HG03571 (cell line): ENCODE data around the gene CCDC187.

Source experiments
- ATAC-seq: cut with Tn5 transposase; IDR thresholded peaks from one replicate; pipeline ENCODE4 v1.9.1; 2021; ENCODE audit not compliant: unreplicated experiment

CCDC187 gene

DNA sequence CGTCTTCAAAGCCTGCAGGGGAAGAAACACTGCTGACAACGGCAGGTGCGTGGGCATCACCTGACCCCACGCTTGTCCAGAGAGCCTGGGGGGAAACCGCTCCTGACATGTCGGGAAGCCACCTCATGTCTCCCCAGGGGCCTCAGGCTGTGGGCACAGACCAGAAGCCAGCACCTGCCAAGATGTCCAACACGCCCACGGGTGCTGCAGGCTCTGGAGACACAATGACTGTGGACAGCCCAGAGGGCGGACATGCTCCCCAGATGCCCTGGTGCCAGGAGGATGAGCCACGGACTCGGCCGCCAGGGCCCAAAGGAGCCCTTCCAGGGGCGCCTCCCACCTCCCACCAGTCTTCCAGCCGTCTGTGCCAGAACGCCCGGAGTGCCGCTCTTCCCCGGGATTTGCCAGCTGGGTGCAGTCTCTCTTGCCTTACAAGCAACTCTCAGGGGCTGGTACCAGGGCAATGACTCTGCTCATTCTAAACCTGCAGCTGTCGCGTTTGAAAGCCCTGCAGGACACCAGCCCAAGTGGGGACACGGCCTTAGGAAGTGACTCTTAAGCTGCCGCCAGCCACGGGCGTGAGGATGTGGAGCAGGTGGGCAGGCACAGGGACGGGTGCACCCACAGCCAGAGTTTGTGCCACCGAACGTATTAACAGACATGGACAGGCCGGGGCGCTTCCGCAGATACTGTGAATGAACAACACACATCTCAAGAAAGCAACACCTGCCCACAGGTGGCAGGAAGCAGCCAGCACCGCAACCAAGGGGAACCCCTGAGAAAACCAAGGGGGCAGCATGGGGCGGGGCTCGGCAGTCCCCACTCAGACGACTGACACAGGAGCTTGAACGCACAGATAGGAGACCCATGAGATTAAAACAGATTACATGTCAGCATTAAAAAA, 92.2 kb downstream of the CCDC187 start:
- no peak for ATAC-seq

DNA sequence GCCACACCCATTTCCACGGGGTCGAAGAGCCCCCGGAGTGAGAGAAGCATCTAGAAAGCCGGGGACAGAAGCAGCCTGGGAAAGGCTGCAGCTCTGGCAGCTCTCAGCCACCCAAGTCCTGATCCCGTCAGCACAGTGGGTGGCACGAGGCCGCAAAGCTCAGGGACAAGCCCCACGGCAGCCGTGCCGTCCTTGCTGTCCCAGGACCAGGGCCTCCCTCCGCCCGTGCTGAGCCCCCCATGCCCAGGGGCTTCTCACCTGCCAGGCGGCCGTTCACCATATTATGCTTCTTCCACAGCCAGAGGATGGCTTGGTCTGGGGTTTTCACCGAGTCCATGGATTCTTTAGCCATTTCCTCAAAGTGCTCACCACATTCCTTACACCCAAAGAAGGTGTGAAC, 92.9 kb downstream of the CCDC187 start:
- ATAC-seq, result no peak

DNA sequence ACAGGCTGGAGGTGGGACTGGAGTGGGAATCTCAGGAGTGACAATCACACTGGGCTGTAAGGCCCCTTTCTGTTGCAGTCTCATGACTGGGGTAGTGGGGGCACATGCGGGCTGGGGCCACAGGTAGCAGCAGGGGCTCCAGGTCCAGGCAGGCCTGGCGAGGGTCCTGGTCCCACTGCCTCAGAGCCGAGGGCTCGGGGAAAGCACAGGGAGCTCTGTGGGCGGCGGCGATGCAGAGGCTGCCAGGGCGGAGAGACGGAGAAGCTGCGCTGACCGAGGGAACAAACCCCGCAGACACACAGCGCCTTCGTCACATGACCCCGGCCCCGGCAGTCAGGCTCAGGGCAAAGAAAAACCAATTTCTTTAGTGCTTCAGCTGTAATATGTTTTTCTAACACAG, 93.6 kb downstream of the CCDC187 start:
- no peak for ATAC-seq

DNA sequence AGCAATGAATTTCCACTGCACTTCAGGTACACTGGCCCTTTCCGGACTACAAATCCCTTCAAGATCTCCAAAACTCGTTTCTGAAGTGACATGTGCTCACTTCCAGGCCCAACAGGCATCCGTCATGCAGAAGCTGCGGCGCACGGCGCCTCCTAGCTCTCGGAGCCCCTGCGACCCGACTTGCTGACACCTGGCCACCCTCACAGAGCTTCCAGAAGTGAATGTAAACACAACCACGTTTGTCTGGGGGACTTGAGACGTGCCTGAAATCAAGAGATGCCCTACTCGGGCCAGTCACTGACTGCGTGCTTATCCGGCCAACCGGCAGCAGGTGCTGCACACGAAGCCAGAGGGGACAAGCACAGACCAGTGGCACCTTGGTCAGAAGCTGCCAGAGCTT, 94.1 kb downstream of the CCDC187 start:
- ATAC-seq, result no peak

DNA sequence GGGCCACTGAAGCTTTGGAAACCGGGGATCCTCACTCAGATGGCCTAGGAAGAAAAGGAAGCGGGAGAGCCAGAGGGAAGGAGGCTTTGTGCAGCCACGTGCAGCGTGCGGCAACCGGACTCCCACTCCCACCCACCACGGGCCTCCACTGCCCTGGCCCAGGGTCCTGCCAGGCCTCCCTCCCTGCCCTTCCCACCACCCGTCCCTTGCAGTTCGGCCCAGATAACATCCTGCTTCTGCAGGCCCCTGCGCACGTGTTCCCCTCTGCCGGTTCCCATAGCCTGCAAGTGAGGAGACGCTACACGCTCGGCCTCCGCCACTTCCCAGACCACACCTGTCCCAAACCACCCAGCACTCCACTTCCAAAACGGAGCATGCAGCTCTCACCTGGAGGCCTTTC, 94.7 kb downstream of the CCDC187 start:
- no peak for ATAC-seq

DNA sequence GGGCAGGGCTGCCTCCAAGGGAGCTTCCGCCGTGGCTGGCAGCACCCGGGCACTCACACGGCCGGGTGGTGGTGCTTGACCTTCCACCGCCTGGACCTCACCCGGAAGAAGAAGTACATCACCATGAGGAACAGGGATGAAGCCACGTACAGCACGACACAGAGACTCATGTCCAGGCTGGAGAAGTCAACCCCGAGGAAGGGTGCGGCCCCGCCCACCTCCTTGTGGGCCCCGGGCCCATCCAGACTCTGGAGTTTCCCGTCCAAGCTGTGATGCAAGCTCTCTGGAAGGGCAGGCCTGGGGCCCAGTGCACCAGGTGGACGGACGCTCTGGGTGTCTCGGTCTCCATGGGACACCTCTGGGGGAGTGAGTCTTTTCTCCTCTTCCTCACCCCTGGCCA, 95.2 kb downstream of the CCDC187 start:
- ATAC-seq, result no peak

DNA sequence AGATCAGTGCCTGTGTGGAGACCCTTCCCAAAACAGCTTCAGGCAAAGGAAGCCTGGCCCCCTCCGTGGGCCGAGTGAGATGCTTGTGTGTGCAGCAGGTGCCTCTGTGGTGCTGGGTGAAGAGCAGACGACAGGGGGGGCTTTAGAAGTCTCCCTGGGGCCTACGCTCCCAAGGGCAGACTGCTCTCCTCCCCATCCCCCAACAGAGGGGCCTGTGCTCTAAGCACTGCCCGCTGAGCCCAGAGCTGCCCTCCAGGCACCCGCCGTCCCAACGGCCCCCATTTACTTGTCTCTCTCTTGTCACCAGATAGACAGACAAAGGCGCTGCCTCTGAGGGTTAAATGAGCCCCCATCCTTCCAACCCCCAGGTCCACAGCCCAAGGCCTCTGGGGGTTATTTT, 96.3 kb downstream of the CCDC187 start:
- ATAC-seq, result no peak

DNA sequence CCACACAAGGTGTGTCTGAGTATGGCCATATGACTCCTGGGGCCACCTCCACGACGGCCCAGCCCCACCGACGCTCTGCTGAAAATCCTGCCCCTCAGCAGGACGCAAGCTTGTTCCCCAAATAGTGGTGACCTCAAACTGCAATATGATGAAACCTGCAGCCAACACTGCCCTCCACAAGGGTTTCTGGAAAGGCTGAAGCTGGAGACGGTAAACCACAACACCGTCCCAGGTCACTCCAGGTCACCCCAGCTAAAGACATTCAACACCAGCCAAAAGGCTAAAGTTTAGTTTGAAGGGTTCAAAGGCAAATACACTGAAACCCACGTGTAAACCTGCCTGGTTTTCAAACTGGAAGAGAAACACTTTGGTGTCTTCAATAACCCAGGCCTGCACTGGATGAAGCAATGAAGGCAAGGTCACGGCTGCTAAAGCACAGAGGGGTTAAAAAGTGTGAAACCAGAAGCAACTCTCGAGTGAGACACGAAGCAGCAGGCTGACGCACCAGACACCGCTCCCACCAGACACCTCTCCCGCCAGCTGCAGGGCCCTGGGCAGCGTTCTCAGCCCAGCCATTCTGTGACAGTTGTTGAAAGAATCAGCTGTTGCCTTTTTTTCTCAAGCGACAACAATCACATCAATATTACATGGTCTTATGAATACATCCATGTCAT, 97.2 kb downstream of the CCDC187 start:
- ATAC-seq, result no peak

DNA sequence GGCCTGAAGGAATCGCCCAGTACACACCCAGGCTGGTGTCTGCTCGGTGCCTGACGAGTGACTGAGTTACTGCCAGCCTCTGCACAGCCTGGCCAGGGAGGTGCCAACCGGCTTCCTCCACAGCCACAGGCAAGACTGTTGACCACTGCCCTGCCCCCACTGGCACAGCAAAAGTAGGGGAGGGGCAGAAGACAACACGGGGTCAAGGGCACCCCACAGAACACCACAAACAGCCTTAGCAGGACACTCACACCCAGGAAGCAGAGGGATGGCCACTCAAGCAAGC, 98.2 kb downstream of the CCDC187 start:
- no peak for ATAC-seq

DNA sequence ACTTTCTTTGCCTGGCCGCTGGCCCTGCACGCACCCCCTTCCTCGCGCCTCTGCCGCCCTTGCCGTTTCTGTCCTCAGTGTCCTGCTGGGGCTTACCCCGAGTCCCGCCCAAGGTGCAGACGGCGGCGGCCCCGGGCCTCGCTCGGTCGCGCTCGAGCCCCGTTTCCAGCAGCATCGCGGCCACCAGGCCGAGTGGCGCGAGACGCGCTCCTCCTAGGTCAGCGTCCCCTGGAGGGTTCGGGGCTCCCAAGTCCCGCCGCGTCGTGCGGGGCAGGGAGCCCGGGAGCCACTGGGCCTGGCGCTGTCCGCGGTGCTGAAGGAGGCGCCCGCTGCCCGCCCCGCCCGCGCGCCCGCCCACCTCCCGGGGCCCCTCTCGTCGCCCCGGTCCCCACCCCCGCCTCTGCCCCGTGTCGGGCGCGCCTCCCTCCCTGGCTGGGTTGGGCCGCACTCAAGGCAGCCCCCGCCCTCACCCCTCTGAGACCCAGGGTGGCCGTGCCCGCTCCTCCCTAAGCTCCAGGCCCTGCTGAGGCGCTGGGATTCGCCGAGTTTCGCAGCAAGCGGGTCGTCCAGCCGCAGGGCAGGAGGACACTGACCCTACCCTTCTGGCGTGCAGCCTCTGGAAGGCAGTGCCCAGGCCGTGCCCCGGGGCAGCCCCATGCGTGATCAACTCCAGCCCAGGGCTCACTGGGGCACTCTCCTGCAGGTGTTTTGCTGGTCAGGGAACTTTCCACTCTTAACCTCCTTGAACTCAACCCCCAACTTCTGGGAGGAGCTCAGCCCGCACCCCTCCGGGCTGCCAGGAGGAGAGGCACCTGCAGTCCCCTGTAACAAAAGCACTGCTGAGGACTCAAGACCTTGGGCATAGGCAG, 98.8 kb downstream of the CCDC187 start, which contains the start of gene LHX3:
Gene LHX3, minus strand, starts transcription at position 291 of the 869 bp plus-strand sequence. Its CDS starts 116 bp downstream, at position 175.
- ATAC-seq, result no peak

DNA sequence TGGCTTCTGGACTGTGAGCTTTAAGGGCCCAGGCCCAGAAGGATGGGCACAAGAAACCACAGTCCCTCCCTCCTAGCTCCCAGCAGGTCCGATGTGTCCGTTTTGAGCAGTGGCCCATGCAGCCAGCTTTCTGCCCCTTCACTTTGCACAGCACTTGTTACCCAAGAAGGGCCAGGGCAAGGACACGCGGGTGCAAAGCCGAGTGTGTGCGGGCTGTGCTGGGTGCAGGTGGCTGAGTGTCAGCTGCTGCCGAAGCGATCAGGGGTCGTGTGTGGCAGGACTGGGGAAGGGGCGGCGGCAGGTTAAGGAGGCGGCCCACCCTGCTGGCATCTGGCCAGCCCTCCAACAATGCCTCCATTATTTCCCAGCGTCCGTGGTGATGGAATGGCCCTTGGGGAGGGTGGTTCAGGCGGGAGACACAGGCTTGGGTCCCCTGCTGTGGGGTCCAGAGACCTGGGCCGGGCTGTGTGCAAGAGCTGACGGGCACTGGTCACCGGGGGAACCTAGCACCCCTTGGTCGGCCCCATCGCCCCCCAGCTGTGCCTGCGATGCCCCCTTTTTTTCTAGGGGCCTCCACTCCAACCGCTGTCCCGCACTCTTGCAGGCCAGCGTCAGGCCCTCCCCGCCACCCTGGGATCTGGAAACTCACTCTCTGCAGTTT, 99.6 kb downstream of the CCDC187 start:
- ATAC-seq, result no peak

DNA sequence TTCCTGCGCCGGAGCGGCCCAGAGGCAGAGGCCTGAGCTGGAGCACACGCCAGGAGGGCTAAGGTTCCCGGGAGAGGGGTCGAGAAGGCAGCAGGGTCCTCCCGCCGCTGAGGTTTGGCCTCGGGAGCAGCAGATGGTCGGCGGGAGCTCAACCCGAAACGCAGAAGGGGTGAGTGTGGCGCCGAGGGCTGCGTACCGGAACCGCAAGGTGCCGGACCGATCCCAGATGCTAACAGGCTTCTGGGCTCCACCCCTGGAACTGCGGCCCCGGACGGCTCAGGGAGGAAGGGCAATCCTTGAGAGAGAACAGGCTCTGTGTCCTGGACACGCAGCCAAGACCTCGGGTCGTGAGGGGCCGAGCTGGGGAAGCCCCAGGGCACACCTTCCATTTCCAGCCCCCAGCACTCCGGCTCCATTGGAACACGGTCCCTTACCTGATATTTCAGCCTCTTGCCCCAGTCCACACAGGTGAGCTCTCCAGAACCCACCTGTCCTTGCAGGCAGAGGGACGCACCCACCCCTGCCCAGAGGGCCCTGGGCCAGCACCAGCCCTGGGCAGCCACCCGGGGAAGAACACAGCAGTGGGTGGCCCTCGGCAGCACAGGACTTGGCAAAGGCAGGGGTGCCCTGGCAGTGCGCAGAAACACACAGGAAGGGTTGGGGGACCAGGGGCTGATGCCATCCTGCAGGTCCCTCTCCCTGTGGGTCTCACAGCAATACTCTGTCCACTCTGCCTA, 100.3 kb downstream of the CCDC187 start:
- no peak for ATAC-seq

DNA sequence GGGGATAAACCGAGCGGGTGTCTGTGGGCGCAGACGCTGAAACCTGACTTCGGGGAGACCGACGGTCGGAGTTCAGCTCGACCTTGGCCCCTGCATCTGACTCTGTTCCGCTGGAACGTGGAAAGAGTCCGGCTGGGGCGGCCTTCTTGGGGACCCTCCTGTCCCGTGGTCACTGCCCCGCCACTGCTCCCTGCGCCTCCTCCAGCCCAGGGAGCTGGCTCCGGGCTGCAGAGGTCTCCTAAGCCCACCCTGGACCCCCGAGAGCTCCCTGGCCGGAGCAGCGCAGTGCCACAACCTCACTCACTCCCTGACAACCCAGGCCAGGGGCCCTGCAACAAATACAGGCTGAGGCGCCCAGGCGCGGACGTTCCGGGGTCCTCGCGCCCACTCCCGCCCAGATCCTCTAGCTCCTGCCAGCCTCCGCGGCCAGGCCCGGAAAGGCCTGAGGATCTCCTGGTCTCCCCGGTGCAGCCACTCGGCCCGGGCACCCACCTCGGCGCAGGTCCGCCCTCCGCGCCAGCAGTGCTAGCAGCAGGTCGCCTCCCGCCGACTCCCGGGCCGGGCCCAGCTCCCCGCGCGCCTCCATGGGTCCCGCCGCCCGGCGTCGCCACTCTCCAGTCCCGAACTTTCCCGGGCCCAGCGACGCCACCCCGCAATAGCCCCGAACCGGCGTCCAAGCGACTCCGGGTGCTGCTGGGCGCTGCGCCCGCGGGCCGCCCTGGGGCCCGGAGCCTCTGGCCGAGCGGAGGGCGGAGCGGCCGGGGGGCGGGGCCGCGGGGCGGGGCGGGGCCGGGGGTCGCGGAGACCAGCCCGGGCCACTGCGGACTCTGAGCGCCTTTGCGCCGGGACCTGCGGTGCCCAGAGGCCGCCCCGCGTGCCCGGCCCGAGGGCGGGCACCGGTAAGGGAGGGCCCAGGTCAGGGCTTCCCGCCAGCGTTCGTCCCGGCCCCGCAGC, 101.2 kb downstream of the CCDC187 start:
- ATAC-seq, result no peak

DNA sequence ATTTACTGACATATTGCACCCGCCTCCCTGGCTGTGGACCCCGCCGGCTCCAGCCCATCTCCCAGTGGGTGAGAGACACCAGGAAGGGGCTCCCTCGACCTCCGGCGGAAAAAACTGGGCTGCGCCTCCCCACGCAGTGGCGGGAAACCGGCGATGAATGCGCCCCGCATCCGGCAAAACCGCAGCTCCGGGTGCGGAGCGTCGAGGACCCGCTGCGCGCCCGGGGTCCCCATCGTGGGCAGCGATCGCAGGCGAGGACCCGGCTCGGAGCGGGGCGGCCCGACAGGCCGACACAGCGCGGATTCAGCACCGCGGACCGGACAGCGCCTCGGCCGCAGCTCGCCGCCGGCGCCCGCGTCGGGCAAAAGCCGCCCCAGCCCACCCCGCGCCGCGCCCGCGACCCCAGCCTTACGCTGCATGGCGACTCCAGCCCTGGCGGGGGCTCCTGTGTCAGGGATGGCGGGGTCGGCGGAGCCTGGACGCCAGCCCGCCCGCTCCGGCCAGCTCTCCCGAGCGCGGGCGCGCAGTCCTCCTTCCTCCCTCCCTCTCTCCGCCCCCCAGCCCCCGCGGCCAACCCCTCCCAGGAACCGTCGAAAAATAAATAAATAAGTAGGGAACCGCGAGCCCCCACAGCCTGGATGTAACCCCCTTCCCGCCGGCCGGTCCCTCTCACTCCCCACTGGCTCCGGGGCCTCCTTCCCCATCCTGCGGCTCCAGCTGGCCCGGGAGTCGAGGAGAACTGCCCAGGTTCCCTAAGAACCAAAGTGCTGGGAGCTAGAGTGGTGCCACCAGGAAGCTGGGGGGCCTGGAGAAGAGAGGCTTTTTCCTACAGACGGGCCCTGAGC, 102.1 kb downstream of the CCDC187 start:
- no peak for ATAC-seq

DNA sequence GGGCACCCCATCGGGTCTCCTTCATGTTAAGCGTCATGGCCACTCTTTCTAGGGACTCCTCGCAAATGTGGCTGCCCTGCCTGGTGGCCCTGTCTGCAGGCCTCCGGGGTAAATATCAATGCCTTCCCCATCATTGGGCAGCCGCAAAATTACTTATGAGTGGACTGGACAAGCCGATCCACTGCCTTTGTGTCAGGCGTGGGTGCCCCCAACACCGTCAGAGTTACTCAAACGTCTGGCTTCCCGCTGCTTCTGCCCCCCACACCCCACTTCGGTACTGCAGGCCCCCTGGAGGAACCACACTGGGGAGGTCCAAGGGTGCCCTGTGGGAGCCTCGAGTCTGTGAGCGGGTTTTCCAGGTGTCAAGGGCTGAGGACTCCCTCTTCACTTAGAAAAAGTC, 102.7 kb downstream of the CCDC187 start:
- ATAC-seq, result no peak

DNA sequence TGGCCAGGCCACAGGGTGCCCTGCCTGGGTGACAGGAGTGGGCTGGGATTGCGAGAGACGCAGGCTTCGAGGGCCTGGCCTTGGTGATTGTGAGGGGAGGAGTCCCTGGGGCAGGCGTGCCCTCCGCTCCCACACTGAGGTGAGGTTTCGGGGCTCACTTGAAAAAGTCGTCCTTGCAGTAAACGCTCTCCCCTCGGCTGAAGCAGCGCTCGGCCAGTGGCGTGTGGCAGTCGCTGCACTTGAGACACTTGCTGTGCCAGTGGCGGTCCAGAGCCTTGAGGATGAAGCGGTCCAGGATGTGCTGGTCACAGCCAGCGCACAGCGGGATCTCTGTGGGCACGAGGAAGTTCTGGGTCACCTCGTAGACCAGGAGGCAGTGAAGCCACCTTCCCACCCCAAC, 103.5 kb downstream of the CCDC187 start:
- no peak for ATAC-seq
